CD4-positive, alpha-beta T cell (primary cell): Measurements from ENCODE around the gene WNK2. TPM values are rescaled to one million over a fixed set of nuclear protein-coding genes. Genes with fewer than 3 reads are reported as not detected.

Source experiments
- ATAC-seq: fragments of 200-7000 bp; cut with Tn5 transposase; one replicate; pipeline ENCODE4 v1.10.0; 2022; ENCODE audit warnings: mild to moderate bottlenecking; ENCODE audit not compliant: poor library complexity
- CTCF ChIA-PET: fragments of 350-600 bp; sonication (Branson Sonifier 250); formaldehyde crosslinking; loops from one replicate; lab custom pipeline; 2021; ENCODE audit warnings: antibody characterized with exemption, inconsistent platforms; lab: Charles Lee
- POLR2A ChIA-PET: fragments of 350-600 bp; sonication (Branson Sonifier 250); formaldehyde crosslinking; loops from one replicate; lab custom pipeline; 2021; ENCODE audit warnings: antibody characterized with exemption, inconsistent platforms; lab: Charles Lee
- DNase-seq, 14 experiments: peaks; one replicate each; pipeline ENCODE4 v3.0.0-alpha.2; 2013 to 2020; ENCODE audit warnings: mixed read lengths in 2 of 14
- H3K27ac ChIP-seq, 2 donors: one replicate each; pipeline versions ENCODE4 v1.5.1 to v1.7.0; 2013; ENCODE audit warnings: low read length in 2 of 2, low read depth in 1 of 2, mild to moderate bottlenecking in 1 of 2
- H3K27me3 ChIP-seq, 2 experiments: 1 replicate in 1 of 2; 2 replicates in 1 of 2; pipeline versions ENCODE4 v1.6.1 to v1.7.0; 2013; ENCODE audit warnings: low read length in 2 of 2, control low read depth in 1 of 2, mild to moderate bottlenecking in 1 of 2, moderate library complexity in 1 of 2; ENCODE audit not compliant: insufficient read depth in 2 of 2, control insufficient read depth in 1 of 2
- H3K36me3 ChIP-seq: one replicate; pipeline ENCODE4 v1.6.1; 2013; ENCODE audit warnings: low read length, control low read depth; ENCODE audit not compliant: insufficient read depth
- H3K4me1 ChIP-seq: one replicate; pipeline ENCODE4 v1.6.1; 2013; ENCODE audit warnings: low read length, control low read depth; ENCODE audit not compliant: insufficient read depth
- H3K4me3 ChIP-seq: one replicate; pipeline ENCODE4 v1.5.1; 2013; ENCODE audit warnings: mild to moderate bottlenecking, low read length, moderate library complexity
- H3K9me3 ChIP-seq, 2 experiments: 1 replicate in 1 of 2; 2 replicates in 1 of 2; pipeline versions ENCODE4 v1.6.1 to v1.7.0; 2013; ENCODE audit warnings: low read length in 2 of 2, mild to moderate bottlenecking in 2 of 2, control low read depth in 1 of 2, moderate library complexity in 1 of 2; ENCODE audit not compliant: control insufficient read depth in 1 of 2, insufficient read depth in 1 of 2
- H3K27ac Mint-ChIP-seq: one replicate; pipeline ENCODE4 v1.8.0; 2020; ENCODE audit warnings: mixed read lengths
- H3K27me3 Mint-ChIP-seq: one replicate; pipeline ENCODE4 v1.8.0; 2021; ENCODE audit warnings: mixed read lengths
- H3K36me3 Mint-ChIP-seq: one replicate; pipeline ENCODE4 v1.8.0; 2021; ENCODE audit warnings: low read depth, mixed read lengths
- H3K4me1 Mint-ChIP-seq: one replicate; pipeline ENCODE4 v1.8.0; 2021; ENCODE audit warnings: low read depth, mixed read lengths
- H3K4me3 Mint-ChIP-seq: one replicate; pipeline ENCODE4 v1.8.0; 2020; ENCODE audit warnings: mild to moderate bottlenecking, mixed read lengths
- H3K9me3 Mint-ChIP-seq: one replicate; pipeline ENCODE4 v1.8.0; 2020; ENCODE audit warnings: mixed read lengths
- CTCF ChIP-seq: fragments of 200-600 bp; IDR thresholded peaks from one replicate; pipeline ENCODE4 v1.8.0; 2022; ENCODE audit warnings: antibody characterized with exemption, mild to moderate bottlenecking
- intact Hi-C, 2 experiments: fragments of 100-400 bp; cut with DNase I in 1 of 2; cut with micrococcal nuclease in 1 of 2; formaldehyde crosslinking; loops; one replicate each; pipeline versions ENCODE4 v1.15.1 to v1.9.0; 2023 to 2025; cut with DNase I, micrococcal nuclease
- total RNA-seq, 174 experiments: library from RNA in 2 of 174; stranded (reverse) in 2 of 174; gene quantifications; one replicate each; pipeline ENCODE4 v1.2.3 and lab custom pipeline; 2021 to 2026

WNK2 gene
- total RNA-seq, 2 experiments from 2014 or later = 0.19 to 0.22 TPM

- ATAC-seq (no peak), DNase-seq (no peak)
- TF ChIP-seq CTCF = no peak
- H3K9me3 ChIP-seq = peaks cover 0 to 10% of the 10 kb centered on the region in 2 experiments
- intact Hi-C loops = no loop called here
- H3K27me3 Mint-ChIP-seq = no peaks in the 10 kb centered on the region
- no peak overlapping the region for H3K27ac ChIP-seq
- H3K4me3 Mint-ChIP-seq = no peak overlapping the region
- H3K9me3 Mint-ChIP-seq = no peaks in the 10 kb centered on the region
- H3K36me3 Mint-ChIP-seq = no peaks in the 10 kb centered on the region
- no peaks in the 10 kb centered on the region for H3K4me1 Mint-ChIP-seq
- H3K27me3 ChIP-seq = no peaks in the 10 kb centered on the region
- ChIA-PET POLR2A (no interaction called here), CTCF (no interaction called here)
- H3K4me3 ChIP-seq = no peak overlapping the region
- peaks cover 4% of the 10 kb centered on the region for H3K4me1 ChIP-seq
- H3K27ac Mint-ChIP-seq = no peak overlapping the region
- no peaks in the 10 kb centered on the region for H3K36me3 ChIP-seq
Observed at GRCh38 chr9:93207860-93208734, 24.2 kb downstream of the WNK2 start.

GRCh38 chr9:93209097-93209496 lies 25.2 kb downstream of the WNK2 start:
- POLR2A ChIA-PET = no interaction called here
- no peaks in the 10 kb centered on the region for H3K9me3 Mint-ChIP-seq
- CTCF ChIA-PET = no interaction called here

GRCh38 chr9:93209576-93210323 lies 25.8 kb downstream of the WNK2 start:
- ChIA-PET POLR2A (no interaction called here), CTCF (no interaction called here)
- H3K9me3 Mint-ChIP-seq = no peaks in the 10 kb centered on the region

More at GRCh38 chr9:93209097-93209496, 25.2 kb downstream of the WNK2 start:
- Mint-ChIP-seq H3K27me3 (no peaks in the 10 kb centered on the region), H3K27ac (no peak overlapping the region), H3K4me1 (no peaks in the 10 kb centered on the region), H3K36me3 (no peaks in the 10 kb centered on the region), H3K4me3 (no peak overlapping the region)
- TF ChIP-seq CTCF = no peak
- Histone ChIP-seq H3K9me3 (peaks cover 0 to 10% of the 10 kb centered on the region in 2 experiments), H3K27ac (no peak overlapping the region), H3K36me3 (no peaks in the 10 kb centered on the region), H3K27me3 (no peaks in the 10 kb centered on the region), H3K4me1 (peaks cover 4% of the 10 kb centered on the region), H3K4me3 (no peak overlapping the region)
- DNase-seq (no peak), ATAC-seq (no peak)
- intact Hi-C loops = no loop called here

More at GRCh38 chr9:93209576-93210323, 25.8 kb downstream of the WNK2 start:
- Histone ChIP-seq H3K4me1 (peaks cover 4% of the 10 kb centered on the region), H3K27me3 (no peaks in the 10 kb centered on the region), H3K9me3 (peaks cover 0 to 11% of the 10 kb centered on the region in 2 experiments), H3K36me3 (no peaks in the 10 kb centered on the region), H3K4me3 (no peak overlapping the region), H3K27ac (no peak overlapping the region)
- Mint-ChIP-seq H3K36me3 (no peaks in the 10 kb centered on the region), H3K27ac (no peak overlapping the region), H3K4me3 (no peak overlapping the region), H3K27me3 (no peaks in the 10 kb centered on the region), H3K4me1 (no peaks in the 10 kb centered on the region)
- ATAC-seq (no peak), DNase-seq (no peak)
- intact Hi-C loops = no loop called here
- TF ChIP-seq CTCF = no peak
